ENCODE data around the gene SEC11A.
"Not testable (repeated sequence)": the region's sequence is repeated elsewhere in the genome, so short reads cannot be mapped to it uniquely, and the experiment has no call there.

GRCh38 chr15:84754889-84755288 is 39.0 kb upstream of the SEC11A start:
- TF ChIP-seq POLR2A (IDR thresholded peaks at IDR 0.05; ENCODE audit: low read depth); CTCF (IDR thresholded peaks at IDR 0.05); POLR2AphosphoS5 (IDR thresholded peaks at IDR 0.05): not testable (repeated sequence)
